Lung (tissue), 12 donors: ENCODE data around the gene STX10. TPM values are rescaled to one million over a fixed set of nuclear protein-coding genes. Genes with fewer than 3 reads are reported as not detected.

Experiments used
- ATAC-seq: fragments of 200-7000 bp; cut with Tn5 transposase; one replicate; pipeline ENCODE4 v1.9.1; 2020; ENCODE audit warnings: moderate number of reproducible peaks; ENCODE audit not compliant: insufficient read depth, low FRiP score
- DNase-seq, 3 donors: peaks; one replicate each; pipeline ENCODE4 v3.0.0-alpha.2; 2013 to 2017
- H3K27ac ChIP-seq, 2 donors: one replicate each; pipeline ENCODE4 v1.5.1; 2013; ENCODE audit warnings: mild to moderate bottlenecking in 2 of 2, moderate library complexity in 2 of 2, control low read depth in 1 of 2, inconsistent platforms in 1 of 2, low read depth in 1 of 2, low read length in 1 of 2
- H3K27me3 ChIP-seq, 3 donors: one replicate each; pipeline ENCODE4 v1.5.1; 2013; ENCODE audit warnings: low read length in 2 of 3; ENCODE audit not compliant: control insufficient read depth in 3 of 3, insufficient read depth in 3 of 3
- H3K36me3 ChIP-seq, 4 donors: one replicate each; pipeline ENCODE4 v1.5.1; 2013; ENCODE audit warnings: low read length in 4 of 4, mild to moderate bottlenecking in 1 of 4, moderate library complexity in 1 of 4; ENCODE audit not compliant: control insufficient read depth in 4 of 4, insufficient read depth in 4 of 4
- H3K4me1 ChIP-seq, 5 donors: one replicate each; pipeline ENCODE4 v1.5.1; 2013; ENCODE audit warnings: low read length in 5 of 5, mild to moderate bottlenecking in 2 of 5, moderate library complexity in 1 of 5; ENCODE audit not compliant: control insufficient read depth in 5 of 5, insufficient read depth in 5 of 5
- H3K4me3 ChIP-seq: one replicate; pipeline ENCODE4 v1.5.1; 2013; ENCODE audit warnings: mild to moderate bottlenecking, control low read depth, moderate library complexity
- H3K9ac ChIP-seq, 2 donors: one replicate each; pipeline ENCODE4 v1.5.1; 2013; ENCODE audit warnings: low read length in 2 of 2, control low read depth in 1 of 2; ENCODE audit not compliant: insufficient read depth in 1 of 2
- H3K9me3 ChIP-seq, 4 donors: one replicate each; pipeline ENCODE4 v1.5.1; 2013; ENCODE audit warnings: low read length in 3 of 4, mild to moderate bottlenecking in 1 of 4, moderate library complexity in 1 of 4; ENCODE audit not compliant: control insufficient read depth in 4 of 4, insufficient read depth in 3 of 4
- CTCF ChIP-seq: IDR thresholded peaks from 2 replicates; pipeline ENCODE4 v1.5.1; 2012; ENCODE audit warnings: mild to moderate bottlenecking; ENCODE audit errors: control extremely low read depth, extremely low read depth
- WGBS, 2 donors: extraction: QIAGEN DNeasy Blood & Tissue Kit; methylation state at CpG; one replicate each; pipeline ENCODE4 v1.1.7; 2013; 5-methylcytosine and 5-hydroxymethylcytosine counted together
- polyA plus RNA-seq, 2 donors: library from polyadenylated mRNA; stranded (reverse); fragments of 200-250 nt; gene quantifications; one replicate each; pipeline ENCODE4 v1.2.1, GENCODE V29; 2013
- total RNA-seq, 2 donors: library from RNA; depleted of rRNA in 1 of 2; stranded (reverse); fragments of >200 nt in 1 of 2; gene quantifications; one replicate each; pipeline ENCODE4 v1.2.1, GENCODE V29; 2014 to 2021
- donor health status: control.
- donor health status: control.
- donor health status: Bipolar disorder and iron deficiency.
- donor health status: healthy.
- donor health status: DM: yes; HTN: yes; CAD: no.

The STX10 gene
- total and polyA plus RNA-seq, 4 donors, result 45.8 to 136 (median 111) TPM

DNA sequence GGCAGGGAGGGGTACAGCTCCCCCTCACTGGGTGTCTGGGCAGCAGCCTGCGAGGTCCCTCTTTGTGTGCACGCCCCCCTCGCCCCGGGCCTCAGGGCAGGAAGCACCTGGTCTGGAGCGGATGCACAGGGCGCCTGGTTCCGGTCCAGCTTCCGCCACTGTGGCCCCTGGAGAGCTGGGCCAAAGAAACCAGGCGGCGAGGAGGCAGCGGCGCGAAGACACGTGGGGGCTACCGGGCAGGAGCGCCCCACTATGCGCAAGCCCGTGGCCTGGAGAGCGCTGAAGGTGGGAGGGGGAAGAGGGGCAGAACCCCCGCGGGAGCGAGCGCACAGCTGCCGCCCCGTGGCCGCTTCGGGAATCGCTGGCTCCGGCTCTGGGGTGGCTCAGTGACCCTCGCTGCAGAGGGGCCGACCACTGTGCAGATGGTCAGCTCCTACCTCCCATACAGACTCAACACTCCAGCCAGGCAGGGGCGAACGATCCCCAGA, 45.8 kb downstream of the STX10 start:
- H3K4me1 ChIP-seq, result peaks cover 0 to 18% (median 0%) of the 10 kb centered on the region in 5 donors
- H3K9ac ChIP-seq, result no peak overlapping the region
- peak overlapping the region; percentile 8 for H3K4me3 ChIP-seq
- WGBS, 2 donors, result 10 to 24% methylated on average over 30 to 33 of the region's 33 CpGs
- H3K36me3 ChIP-seq, result peaks cover 0 to 19% (median 4%) of the 10 kb centered on the region in 4 donors
- ATAC-seq (no peak), DNase-seq (peak in 2 of 3 donors; percentile 42 to 48)
- peak overlapping the region; percentile 5 to 91 for H3K27ac ChIP-seq
- peak; percentile 46 for TF ChIP-seq CTCF
- H3K9me3 ChIP-seq, result no peaks in the 10 kb centered on the region
- H3K27me3 ChIP-seq, result no peaks in the 10 kb centered on the region

- DNase-seq (no peak), ATAC-seq (no peak)
- no peaks in the 10 kb centered on the region for H3K9me3 ChIP-seq
- TF ChIP-seq CTCF, result no peak
- no peaks in the 10 kb centered on the region for H3K27me3 ChIP-seq
- no peak overlapping the region for H3K9ac ChIP-seq
- 22 to 53% methylated on average over 13 of the region's 13 CpGs for WGBS, 2 donors
- H3K4me3 ChIP-seq, result no peak overlapping the region
- peaks cover 0 to 15% (median 4%) of the 10 kb centered on the region in 4 donors for H3K36me3 ChIP-seq
- H3K27ac ChIP-seq, result peak overlapping the region; percentile 69 to 91
- H3K4me1 ChIP-seq, result peaks cover 0 to 22% (median 0%) of the 10 kb centered on the region in 5 donors
Observed at GRCh38 chr19:13103581-13104359, 46.4 kb downstream of the STX10 start.

DNA sequence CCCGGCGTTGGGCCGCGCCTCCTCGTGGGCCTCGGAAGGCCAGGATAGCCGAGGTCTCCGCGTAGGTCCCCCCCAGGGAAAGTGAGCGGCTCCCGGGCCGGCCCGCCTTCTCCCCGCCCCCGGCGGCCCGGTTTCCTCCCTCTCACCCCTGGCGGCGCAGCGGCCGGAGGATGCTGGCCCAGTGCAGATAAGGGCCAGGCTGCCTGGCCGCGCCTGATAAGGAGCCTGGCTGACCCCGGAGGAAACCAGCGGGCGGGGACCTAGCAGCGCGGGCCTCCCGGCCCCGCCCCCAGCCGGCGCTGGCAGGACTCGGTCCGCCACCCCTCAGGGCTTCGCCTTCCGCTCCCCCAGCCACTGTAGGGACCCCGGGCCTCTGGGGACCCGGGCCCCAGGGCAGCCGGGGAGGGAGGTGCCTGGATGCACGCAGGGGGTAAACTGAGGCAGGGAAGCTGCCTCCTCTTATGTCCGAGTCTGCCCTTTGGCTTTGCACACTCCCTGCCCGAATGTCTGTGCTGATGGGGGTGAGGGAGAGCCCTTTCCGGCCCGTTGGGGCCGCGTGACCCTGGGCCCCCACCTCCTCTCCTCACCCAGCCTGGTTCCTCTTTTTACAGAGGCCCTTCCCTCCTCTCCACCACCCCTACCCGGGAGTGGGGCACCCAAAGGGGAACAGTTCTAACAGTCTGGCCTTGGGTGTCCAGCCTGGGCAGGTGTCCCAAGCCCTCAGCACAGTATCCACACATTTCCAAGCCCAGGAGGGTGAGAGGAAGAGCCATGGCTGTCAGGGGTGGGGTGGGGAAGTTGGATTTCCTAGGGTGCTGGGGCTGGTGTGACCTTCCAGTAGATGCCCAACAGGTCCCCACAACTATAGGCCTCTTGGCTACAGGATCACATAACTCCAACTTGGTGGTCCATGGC, 47.3 kb downstream of the STX10 start, which contains the start of gene LYL1:
Gene LYL1 (minus strand): TSS at position 193 of the 915 bp plus-strand sequence. CDS start 1,687 bp downstream, outside the sequence.
- DNase-seq, result peak; percentile 53 to 81 (median 71)

More for the DNA sequence above, 47.3 kb downstream of the STX10 start, which contains the start of gene LYL1:
- WGBS, 2 donors, result 0 to 3% methylated on average over 37 to 47 of the region's 47 CpGs
- H3K27me3 ChIP-seq, result no peaks in the 10 kb centered on the region
- H3K36me3 ChIP-seq, result peaks cover 0 to 15% (median 4%) of the 10 kb centered on the region in 4 donors
- peak within 1 kb of the TSS; percentile 66 for H3K4me3 ChIP-seq
- TF ChIP-seq CTCF, result no peak
- peaks cover 0 to 22% (median 0%) of the 10 kb centered on the region in 5 donors for H3K4me1 ChIP-seq
- peak; percentile 43 for ATAC-seq
- H3K27ac ChIP-seq, result peak within 1 kb of the TSS; percentile 69 to 90
- H3K9ac ChIP-seq, result no peak within 1 kb of the TSS
- no peaks in the 10 kb centered on the region for H3K9me3 ChIP-seq
